Esophagus muscularis mucosa (tissue), 4 donors: ENCODE results near the gene CD3E. TPM values are rescaled to one million over a fixed set of nuclear protein-coding genes. Genes with fewer than 3 reads are reported as not detected.
A peak's percentile ranks its signal among the peaks of the same experiment; 100 is the strongest.

Experiments used
- DNase-seq: peaks from one replicate; pipeline ENCODE4 v3.0.0-alpha.2; 2017; ENCODE audit errors: extremely low spot score
- H3K27ac ChIP-seq, 4 donors: fragments of 200-600 bp; sonication (generic); replicated peaks in 1 of 4; 1 replicate in 3 of 4; 2 replicates in 1 of 4; pipeline ENCODE4 v1.5.1; 2016 to 2019; ENCODE audit warnings: mild to moderate bottlenecking in 1 of 4
- H3K27me3 ChIP-seq, 4 donors: fragments of 200-600 bp; sonication (generic); one replicate each; pipeline versions ENCODE4 v1.5.1 to v1.6.0; 2016 to 2019
- H3K36me3 ChIP-seq, 4 donors: fragments of 200-600 bp; sonication (generic); one replicate each; pipeline ENCODE4 v1.5.1; 2016 to 2019
- H3K4me1 ChIP-seq, 4 donors: fragments of 200-600 bp; sonication (generic); one replicate each; pipeline ENCODE4 v1.5.1; 2016 to 2019
- H3K4me3 ChIP-seq, 4 donors: fragments of 200-600 bp; sonication (generic); 1 replicate in 2 of 4; 2 replicates in 2 of 4; pipeline ENCODE4 v1.5.1; 2016 to 2019; ENCODE audit warnings: mild to moderate bottlenecking in 4 of 4, moderate library complexity in 1 of 4
- H3K9me3 ChIP-seq, 4 donors: fragments of 200-600 bp; sonication (generic); 1 replicate in 3 of 4; 2 replicates in 1 of 4; pipeline ENCODE4 v1.5.1; 2016 to 2019
- CTCF ChIP-seq, 3 experiments: fragments of 200-600 bp in 2 of 3; fragments of 450-650 bp in 1 of 3; sonication (generic) in 2 of 3; IDR thresholded peaks; one replicate each; pipeline ENCODE4 v1.5.1; 2017 to 2019; ENCODE audit warnings: antibody characterized with exemption in 3 of 3, mild to moderate bottlenecking in 2 of 3, moderate library complexity in 1 of 3
- EP300 ChIP-seq: sonication (generic); formaldehyde crosslinking; IDR thresholded peaks from one replicate; pipeline ENCODE4 v1.6.1; 2017; ENCODE audit warnings: antibody characterized with exemption
- POLR2A ChIP-seq: fragments of 450-650 bp; IDR thresholded peaks from one replicate; pipeline ENCODE4 v1.6.1; 2017; ENCODE audit warnings: antibody characterized with exemption, moderate library complexity, mild to moderate bottlenecking, low read depth
- POLR2AphosphoS5 ChIP-seq, 2 donors: sonication (generic); formaldehyde crosslinking; IDR thresholded peaks; one replicate each; pipeline ENCODE4 v1.6.1; 2017; ENCODE audit warnings: antibody characterized with exemption in 2 of 2
- WGBS: methylation state at CpG from one replicate; pipeline ENCODE4 v1.1.5; 2018; 5-methylcytosine and 5-hydroxymethylcytosine counted together
- intact Hi-C: fragments of 100-400 bp; cut with DNase I; formaldehyde crosslinking; loops from one replicate; pipeline ENCODE4 v1.15.1; 2023
- small RNA-seq, 3 donors: library from RNA; depleted of rRNA; stranded (forward); fragments of <200 nt; gene quantifications; one replicate each; pipeline ENCODE3, GENCODE V24; 2016
- total RNA-seq, 4 donors: library from RNA; depleted of rRNA; stranded (reverse); fragments of >200 nt; gene quantifications; one replicate each; pipeline versions ENCODE4 v1.1.0 to v1.2.1, GENCODE V29; 2016

The CD3E gene
- total RNA-seq, 4 donors from 2014 or later = 0.42 to 2.8 (median 0.96) TPM

GRCh38 chr11:118353084-118353710 is 48.7 kb downstream of the CD3E start:
- no peak for DNase-seq
- H3K9me3 ChIP-seq = no peaks in the 10 kb centered on the region
- peaks cover 0 to 29% (median 0%) of the 10 kb centered on the region in 4 donors for H3K27me3 ChIP-seq
- TF ChIP-seq CTCF (IDR thresholded peaks at IDR 0.05) (peak; percentile 45 to 57 (median 50)), POLR2AphosphoS5 (IDR thresholded peaks at IDR 0.05) (no peak)
- H3K4me1 ChIP-seq = no peaks in the 10 kb centered on the region
- WGBS = 16% methylated on average over 6 of the region's 6 CpGs
- H3K36me3 ChIP-seq = no peaks in the 10 kb centered on the region
- no peak overlapping the region for H3K4me3 ChIP-seq
- no peak overlapping the region for H3K27ac ChIP-seq
- intact Hi-C loops = loop anchor here (2.0 kb wide), 2 partner anchors 154 to 208 kb away; no protein-coding TSS in a partner anchor

DNA sequence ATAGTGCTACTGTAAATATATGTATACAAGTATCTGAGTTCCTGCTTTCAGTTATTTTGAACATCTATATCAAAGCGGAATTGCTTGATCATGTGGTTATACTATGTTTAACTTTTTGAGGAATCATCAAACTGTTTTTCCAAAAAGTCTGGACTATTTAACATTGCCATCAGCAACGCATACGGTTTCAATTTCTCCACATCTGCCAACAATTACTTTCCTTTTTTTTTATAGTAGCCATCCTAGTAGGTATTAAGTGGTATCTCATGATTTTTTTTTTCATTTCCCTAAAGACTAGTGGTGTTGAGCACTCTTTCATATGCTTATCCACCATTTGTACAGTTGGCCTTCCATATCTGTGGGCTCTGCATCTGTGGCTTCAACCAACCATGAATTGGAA is 53.5 kb downstream of the CD3E start:
- H3K27ac ChIP-seq = no peak overlapping the region
- peaks cover 16 to 32% (median 29%) of the 10 kb centered on the region in 4 donors for H3K4me1 ChIP-seq
- no peaks in the 10 kb centered on the region for H3K36me3 ChIP-seq
- TF ChIP-seq POLR2AphosphoS5 (IDR thresholded peaks at IDR 0.05) = no peak
- TF ChIP-seq CTCF (IDR thresholded peaks at IDR 0.05) = no peak
- TF ChIP-seq POLR2A = no peak
- no peak for TF ChIP-seq EP300
- DNase-seq = no peak
- H3K27me3 ChIP-seq = no peaks in the 10 kb centered on the region
- H3K4me3 ChIP-seq = no peak overlapping the region
- no peaks in the 10 kb centered on the region for H3K9me3 ChIP-seq
- intact Hi-C loops = no loop called here
- 50% methylated on average over 3 of the region's 3 CpGs for WGBS

GRCh38 chr11:118359295-118359958 is 54.9 kb downstream of the CD3E start, which contains the start of gene UBE4A:
UBE4A (plus strand) TSS chr11:118359600; CDS start chr11:118365081, 5,481 bp downstream.
- Histone ChIP-seq H3K36me3 (peaks cover 0 to 2% (median 0%) of the 10 kb centered on the region in 4 donors), H3K9me3 (no peaks in the 10 kb centered on the region), H3K27me3 (no peaks in the 10 kb centered on the region), H3K4me1 (peaks cover 16 to 32% (median 29%) of the 10 kb centered on the region in 4 donors), H3K4me3 (peak within 1 kb of the TSS; percentile 62 to 81 (median 70)), H3K27ac (peak within 1 kb of the TSS; percentile 64 to 71 (median 66))
- intact Hi-C loops = no loop called here
- peak; percentile 98 for DNase-seq
- TF ChIP-seq POLR2AphosphoS5 (IDR thresholded peaks at IDR 0.05) = peak; percentile 85 to 92
- no peak for TF ChIP-seq EP300
- peak; percentile 16 for TF ChIP-seq POLR2A
- 9% methylated on average over 21 of the region's 33 CpGs for WGBS

- H3K4me1 ChIP-seq = peaks cover 21 to 27% (median 24%) of the 10 kb centered on the region in 4 donors
- WGBS = 93% methylated on average over 3 of the region's 3 CpGs
- H3K9me3 ChIP-seq = no peaks in the 10 kb centered on the region
- no peak overlapping the region for H3K27ac ChIP-seq
- DNase-seq = no peak
- TF ChIP-seq EP300 (no peak), POLR2AphosphoS5 (IDR thresholded peaks at IDR 0.05) (no peak), POLR2A (no peak), CTCF (IDR thresholded peaks at IDR 0.05) (no peak)
- H3K36me3 ChIP-seq = peaks cover 29 to 54% (median 51%) of the 10 kb centered on the region in 4 donors
- no peak overlapping the region for H3K4me3 ChIP-seq
- H3K27me3 ChIP-seq = no peaks in the 10 kb centered on the region
- intact Hi-C loops = no loop called here
These were observed 60.6 kb downstream of the CD3E start for GRCh38 chr11:118364956-118365615.

Small RNA genes lying within 50 kb of the gene (small RNA-seq; reads per million reads assigned to genes)
- 0 reads per million in 3 donors for gene AP001582.1

Other genes with a start within 250 kb of the CD3E start
- under 1 TPM in 3 of 4 donors, not detected in 1; 0.17 to 0.33 (median 0.26) TPM for gene TMPRSS4, start 227.7 kb upstream of the CD3E start, total RNA-seq
- not detected for gene SMIM35, start 217.8 kb upstream of the CD3E start, total RNA-seq
- gene SCN4B, start 151.9 kb upstream of the CD3E start, total RNA-seq = 1 to 10 TPM; 3.7 to 8.4 (median 4.4) TPM
- 1 to 10 TPM in 1 of 4 donors, under 1 TPM in 3; 0.42 to 1.2 (median 0.67) TPM for gene SCN2B, start 128.1 kb upstream of the CD3E start, total RNA-seq
- 1 to 10 TPM in 3 of 4 donors, under 1 TPM in 1; 0.92 to 8.9 (median 1.2) TPM for gene JAML, start 79.7 kb upstream of the CD3E start, total RNA-seq
- gene MPZL3, start 52.4 kb upstream of the CD3E start, total RNA-seq = under 1 TPM; 0.42 to 0.52 (median 0.48) TPM
- 10 to 100 TPM in 3 of 4 donors, 1 to 10 TPM in 1; 6.6 to 31.6 (median 13.9) TPM for gene MPZL2, start 40.4 kb upstream of the CD3E start, total RNA-seq
- gene CD3D, start 38.0 kb downstream of the CD3E start, total RNA-seq = under 1 TPM in 1 of 4 donors, not detected in 3; 0.83 TPM
- under 1 TPM in 3 of 4 donors, not detected in 1; 0.13 to 0.33 (median 0.23) TPM for gene CD3G, start 39.6 kb downstream of the CD3E start, total RNA-seq
- 10 to 100 TPM; 32.0 to 40.8 (median 36.6) TPM for gene UBE4A, start 54.9 kb downstream of the CD3E start, total RNA-seq
- gene ATP5MG, start 96.9 kb downstream of the CD3E start, total RNA-seq = 10 to 100 TPM; 61.0 to 91.1 (median 69.1) TPM
- gene KMT2A, start 131.8 kb downstream of the CD3E start, total RNA-seq = 10 to 100 TPM; 61.0 to 68.7 (median 62.1) TPM
- gene TTC36, start 222.7 kb downstream of the CD3E start, total RNA-seq = 1 to 10 TPM in 3 of 4 donors, under 1 TPM in 1; 0.50 to 3.7 (median 1.4) TPM
- gene TMEM25, start 226.5 kb downstream of the CD3E start, total RNA-seq = 10 to 100 TPM; 35.0 to 56.5 (median 54.0) TPM